DMS153 treated with DMSO at 0.1 percent for 48 hours (cell line): ENCODE measurements around the gene DMXL1.

ENCODE experiments used
- DNase-seq: peaks from one replicate; lab custom pipeline; 2025; ENCODE audit not compliant: unreplicated experiment; lab: John Stamatoyannopoulos, UW

DMXL1 gene

DNA sequence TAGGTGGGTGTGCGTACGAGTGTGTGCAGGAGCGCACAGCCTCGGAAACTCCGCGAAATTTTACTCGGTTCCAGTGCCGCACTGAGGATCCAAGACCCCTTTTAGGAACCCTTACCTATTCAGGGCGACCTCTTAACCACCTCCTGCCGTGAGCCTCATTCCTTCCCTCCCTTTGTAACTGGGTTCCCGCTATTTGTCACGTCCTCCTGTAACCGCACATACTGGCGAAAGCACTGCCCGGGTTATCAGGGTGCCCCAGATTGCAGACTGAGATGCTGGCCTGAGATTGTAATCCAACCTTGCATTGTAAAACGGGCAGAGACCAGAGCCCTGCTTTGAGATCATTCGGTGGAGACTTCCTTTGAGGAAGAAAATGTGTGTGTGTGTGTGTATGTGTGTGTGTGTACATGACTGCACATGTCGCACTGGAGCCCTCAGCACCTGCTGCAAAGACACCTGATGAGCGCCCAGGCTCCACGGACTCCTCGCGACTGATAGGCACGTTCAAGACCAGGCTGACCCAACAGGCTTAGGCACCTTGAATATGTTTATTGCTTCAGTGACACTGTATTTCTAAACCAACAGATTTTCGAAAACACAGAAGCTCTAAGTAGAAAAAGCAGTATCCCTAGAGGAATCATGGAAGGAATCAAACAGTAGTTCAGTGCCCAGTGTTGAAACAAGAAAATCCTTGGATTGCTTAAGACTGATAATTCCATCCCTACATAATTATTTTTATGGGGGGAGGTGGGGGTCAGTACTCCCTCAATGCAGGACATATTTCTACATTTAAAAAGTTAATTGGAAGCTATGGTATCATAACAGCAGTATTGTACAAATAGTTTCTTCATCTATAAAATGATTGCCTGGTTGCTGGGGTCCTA lies 198.4 kb downstream of the DMXL1 start:
- DNase-seq: no peak

DNA sequence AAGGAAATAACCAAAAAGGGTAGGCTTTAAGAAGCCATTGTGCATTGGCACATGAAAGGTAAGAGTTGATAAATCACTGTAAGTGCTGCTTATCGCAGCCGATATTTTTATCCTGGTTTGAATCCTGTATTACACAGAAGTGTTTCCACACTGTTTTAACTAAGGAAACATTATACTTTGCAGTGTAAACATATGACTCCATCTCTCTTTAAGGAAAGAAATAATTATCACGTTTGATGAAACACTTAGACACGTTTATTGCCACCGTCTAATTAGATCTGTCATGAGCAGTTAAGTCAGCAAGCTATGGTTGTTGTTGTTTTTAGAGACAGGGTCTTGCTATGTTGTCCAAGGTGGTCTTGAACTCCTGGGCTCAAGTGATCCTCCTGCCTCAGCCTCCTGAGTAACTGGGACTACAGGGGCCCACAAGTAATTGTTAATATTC lies 199.3 kb downstream of the DMXL1 start:
- DNase-seq: no peak

DNA sequence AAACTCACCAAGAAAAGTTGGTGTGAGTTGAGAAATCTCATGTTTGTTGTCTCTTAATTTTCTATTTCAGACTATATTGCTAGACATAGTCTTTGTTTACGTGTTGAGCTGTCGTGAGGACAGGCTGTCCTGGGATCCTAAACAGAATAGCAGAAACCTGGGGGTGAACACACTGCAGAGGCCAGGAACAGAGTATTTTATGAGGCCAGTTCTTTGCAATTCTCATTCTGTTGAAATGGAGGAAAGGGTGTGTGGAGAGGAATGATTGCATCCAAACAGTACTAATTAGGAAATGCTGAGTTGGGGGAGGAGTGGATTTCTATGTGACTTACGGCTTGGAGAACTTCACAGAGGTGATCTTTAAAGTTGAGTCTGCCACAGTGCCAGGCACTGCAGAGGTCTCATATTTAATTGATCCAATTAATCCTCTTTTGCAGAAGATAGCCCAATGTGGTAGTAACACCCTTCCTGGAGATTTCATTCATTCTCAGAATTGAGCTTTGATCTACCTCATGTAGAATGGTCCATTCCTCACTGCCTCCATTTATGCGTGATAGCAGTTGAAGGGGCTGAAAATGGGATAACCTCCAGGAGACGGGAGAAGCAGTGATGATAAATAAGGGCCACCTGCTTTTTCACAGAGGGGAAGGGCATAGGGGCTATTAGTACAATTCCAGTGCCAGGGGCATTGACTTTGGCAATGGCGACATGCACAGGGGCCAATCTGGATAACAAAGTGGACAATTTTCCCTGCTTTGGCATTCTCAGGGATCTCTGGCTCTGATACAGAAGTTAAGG lies 200.3 kb downstream of the DMXL1 start:
- DNase-seq: no peak

DNA sequence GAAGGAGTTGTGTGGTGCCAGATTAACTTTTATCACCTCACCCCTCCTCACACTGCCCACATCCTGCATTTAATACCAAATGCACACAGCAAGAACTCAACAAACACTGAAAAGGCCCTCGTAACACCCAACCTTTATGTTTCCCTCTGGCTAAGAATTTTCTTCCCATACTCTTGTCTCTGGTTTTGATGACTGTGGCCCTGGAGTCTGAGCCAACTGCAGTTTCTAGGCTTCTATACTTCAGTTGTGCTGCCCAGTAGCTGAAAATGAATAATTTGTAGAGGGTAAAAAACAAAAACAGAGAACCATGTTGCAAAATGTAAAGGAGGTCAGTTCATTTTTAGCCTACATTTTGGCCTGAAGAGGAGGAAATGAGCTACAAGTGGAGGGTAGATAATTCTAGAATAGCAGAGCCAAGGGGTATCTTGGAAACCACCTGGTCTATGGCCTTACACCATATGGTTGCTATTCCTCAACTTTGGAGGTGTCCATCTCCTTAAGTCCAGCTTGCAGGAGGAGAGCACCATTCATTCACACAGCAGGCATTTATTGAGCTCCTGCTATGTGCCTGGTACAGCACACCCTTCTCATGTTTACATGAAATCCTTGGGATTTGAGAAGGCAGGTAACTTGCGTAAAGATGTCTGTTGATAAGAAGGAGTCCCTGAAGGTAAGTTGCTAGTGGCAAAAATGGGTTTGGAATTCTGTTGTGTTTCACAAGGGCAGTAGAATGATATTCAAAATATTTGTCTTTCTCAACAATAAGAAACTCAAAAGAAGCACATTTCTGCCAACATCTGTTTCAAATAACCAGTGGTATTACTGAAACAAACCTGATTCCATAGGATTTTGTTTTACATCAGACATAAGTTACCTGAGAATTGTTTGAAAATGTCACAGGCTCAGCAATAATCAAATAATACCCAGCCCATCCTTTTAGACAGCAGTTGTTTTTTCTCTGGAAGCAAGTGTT lies 201.2 kb downstream of the DMXL1 start:
- no peak for DNase-seq

DNA sequence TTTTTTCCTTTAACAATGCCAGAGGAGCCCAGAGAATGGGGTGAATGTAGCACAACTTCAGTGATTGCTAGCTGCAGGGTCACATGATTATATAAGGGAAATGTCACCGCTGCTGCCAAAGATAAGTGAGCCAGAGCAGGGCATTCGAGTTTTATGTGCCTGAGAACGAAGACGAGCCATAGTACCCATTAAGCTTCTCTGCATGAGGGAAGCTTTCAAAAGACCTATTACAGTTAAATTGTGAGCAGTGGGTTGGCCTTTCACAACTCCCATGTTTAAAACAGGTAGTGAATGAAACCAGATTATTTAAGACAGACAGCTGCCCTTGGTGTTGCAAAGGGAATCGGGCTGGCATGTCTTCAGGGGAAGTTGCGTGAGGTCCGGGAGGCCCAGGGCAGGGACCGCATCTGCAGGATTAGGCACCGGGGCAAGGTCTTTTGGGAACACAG lies 202.5 kb downstream of the DMXL1 start:
- no peak for DNase-seq

DNA sequence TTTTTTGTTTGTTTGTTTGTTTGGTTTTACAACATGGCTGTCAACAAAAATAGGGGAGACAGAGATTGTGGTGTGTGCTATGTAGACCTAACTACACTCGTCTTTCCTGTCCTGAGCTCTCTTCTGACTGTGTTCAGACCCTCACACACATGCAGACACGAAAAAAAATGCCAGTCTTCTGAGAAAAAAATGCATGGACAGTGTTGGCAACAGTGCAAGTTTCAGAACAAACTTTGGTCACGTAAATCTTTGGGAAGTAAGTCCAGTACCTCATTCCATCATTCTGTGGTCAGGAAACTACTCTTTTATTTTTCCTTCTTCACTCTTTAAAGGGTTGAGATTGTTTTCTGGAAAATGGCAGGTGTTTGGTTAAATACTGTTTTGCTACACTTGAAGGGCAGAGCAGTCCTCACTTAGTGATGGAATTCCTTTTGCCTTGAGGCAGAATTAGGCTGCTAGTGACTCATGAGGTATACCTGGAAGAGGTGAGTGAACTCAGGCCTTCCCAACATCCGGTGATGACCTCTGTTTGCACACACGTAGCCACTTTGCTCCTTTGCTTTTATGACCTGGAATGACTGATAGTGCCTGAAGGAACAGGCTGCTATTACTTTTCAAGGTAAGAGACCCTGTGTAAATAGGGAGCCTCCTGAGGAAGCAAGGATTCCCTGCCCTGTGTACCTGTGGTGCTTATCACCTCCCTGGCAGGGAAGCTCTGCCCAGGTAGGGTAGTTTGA lies 203.3 kb downstream of the DMXL1 start:
- no peak for DNase-seq

DNA sequence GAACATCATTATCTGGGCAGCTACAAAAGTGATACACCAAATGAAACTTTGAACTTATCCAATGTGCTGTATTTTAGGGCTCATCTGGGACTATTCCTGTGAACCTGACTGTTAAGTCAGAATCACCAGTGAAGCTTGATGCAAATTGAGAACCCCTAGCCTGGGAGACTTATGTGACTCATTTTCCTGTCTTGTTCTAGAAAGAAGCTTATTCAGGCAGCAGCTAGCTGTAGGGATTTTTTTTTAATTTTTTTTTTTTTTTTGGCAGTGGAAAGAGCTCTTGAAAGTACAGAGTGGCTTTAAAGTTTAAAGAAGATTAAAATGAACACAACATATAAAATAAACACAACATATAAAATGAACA lies 203.9 kb downstream of the DMXL1 start:
- no peak for DNase-seq

DNA sequence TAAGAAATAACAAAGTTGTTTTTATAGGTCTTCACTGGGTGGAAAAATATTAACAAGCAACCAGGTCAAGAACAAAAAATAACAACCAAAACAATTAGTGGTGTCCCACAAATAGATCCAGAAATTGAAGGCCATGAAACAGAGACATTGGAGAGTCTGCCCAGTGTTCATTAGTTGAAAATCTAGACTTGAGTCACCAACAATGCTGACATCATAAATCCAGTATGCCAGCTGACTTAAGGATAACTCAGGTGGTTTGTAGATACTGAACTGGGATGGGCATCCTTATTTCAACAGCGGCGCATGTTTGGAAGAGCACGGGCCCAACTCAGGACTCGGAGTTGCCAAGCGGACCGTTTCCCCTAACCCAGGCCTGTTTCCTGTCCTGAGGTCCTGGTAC lies 204.3 kb downstream of the DMXL1 start:
- DNase-seq: no peak

DNA sequence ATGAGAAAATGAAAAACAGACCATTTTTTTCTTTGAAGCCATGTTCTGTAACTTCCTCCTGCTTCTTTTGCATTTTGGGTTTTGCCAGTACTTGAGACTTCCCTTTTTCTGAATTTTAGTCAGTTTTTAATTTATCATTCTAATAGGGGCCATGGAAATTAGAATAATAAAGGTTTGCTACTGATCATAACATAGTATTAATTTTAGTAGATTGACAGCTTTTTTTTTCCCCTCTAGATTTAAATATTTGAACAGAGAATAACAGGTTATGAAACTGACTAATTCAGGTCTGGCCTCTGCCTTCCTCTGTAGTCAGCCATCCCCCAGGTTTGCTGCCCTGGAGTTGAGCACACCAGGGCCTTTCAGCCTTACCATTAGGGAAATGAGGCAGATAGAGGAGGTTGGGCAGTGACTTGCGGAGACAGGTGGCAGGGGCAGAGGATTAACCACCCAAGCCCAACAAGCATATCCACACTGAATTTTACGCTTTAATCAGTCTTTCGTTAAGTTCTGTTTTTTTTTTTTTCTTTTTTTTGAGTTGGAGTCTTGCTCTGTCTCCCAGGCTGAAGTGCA lies 204.8 kb downstream of the DMXL1 start:
- no peak for DNase-seq

DNA sequence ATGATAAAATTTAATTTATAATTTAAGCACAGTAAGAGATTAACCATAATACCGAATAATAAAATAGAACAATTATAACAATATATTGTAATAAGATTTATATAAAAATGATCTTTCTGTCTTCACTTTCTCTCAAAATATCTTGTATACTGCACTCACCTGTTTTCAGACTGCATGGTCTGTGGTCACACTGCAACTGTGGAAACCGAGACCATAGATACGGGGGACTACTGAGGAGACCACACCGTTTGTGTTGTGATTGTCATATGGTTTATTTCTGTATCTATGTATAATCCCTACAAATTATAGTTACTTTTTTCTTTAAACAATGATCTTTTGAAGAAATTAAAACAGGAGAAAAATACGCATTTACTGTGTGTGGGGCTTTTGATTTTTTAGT lies 206.1 kb downstream of the DMXL1 start:
- DNase-seq: no peak

DNA sequence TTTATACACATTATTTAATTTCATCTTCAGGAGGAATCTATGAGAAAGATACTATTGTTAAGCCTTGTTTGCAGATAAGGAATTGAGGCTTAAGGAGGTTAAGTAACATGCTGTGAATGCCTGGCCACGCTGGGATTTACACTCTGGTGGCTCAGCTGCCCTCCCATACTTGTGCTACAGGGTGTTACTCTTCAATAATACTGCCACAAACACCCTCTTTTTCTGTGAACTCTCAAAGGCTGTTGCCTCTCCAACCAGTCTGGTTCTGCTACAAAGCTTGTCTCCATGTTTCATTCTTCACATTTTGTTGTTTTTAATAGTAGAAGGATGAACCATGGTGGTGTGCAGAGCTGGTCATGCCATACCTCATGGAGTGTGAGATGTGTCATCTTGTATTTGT lies 208.2 kb downstream of the DMXL1 start:
- DNase-seq: no peak

DNA sequence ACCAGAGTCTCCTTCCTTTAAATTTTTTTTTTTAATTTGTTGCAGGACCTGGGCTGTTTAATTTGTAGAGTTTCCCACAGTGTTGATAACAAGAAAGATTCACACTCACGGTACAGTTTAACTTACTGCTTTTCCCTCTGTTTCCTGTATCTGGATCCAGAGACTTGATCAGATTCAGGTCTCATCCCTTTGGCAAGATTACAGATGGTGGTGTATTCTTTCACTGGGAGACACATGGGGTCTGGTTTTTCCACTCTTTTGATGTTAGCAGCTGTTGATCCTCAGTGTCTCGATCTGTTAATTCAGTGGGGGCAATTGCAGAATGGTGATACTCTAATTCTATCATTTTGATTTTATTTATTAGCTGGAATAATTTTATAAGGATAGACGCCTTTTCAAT lies 209.5 kb downstream of the DMXL1 start:
- no peak for DNase-seq

DNA sequence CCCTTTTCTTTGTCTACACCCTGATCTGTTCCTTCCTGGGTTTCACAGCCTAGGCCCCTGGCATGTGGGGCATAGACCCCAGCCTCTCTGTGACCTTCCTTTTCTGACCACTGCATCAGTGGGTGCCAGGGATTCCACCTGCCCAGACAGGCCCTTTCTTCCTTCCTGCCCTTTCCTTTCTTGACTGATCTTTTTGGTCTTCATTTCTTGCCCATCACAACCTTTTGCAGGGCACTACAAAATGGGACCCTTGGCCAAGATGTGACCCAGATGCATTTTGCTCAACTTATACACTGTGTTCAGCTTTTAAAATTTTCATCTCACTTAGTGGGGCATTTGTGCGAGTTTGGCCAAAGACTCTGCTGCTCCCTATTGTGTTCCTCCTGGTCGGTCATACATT lies 211.7 kb downstream of the DMXL1 start:
- no peak for DNase-seq

DNA sequence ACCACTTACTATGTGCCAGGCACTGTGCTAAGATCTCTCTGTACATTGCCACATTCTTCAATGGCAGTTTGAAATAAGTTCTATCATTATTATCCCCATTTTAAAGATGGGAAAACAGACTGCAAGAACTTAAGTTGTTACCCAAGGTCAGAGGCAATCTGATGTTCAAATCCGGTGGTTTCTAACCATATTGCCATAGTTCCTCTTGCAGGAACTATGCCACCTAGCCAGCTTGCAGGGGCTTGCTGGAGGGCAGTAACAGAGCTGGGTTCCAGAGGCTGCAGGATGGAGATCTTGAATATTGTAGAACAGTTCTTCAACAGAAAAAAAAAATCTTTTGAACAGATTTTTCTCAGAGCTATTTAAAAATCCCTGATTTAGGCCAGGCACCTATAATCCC lies 213.1 kb downstream of the DMXL1 start:
- no peak for DNase-seq

DNA sequence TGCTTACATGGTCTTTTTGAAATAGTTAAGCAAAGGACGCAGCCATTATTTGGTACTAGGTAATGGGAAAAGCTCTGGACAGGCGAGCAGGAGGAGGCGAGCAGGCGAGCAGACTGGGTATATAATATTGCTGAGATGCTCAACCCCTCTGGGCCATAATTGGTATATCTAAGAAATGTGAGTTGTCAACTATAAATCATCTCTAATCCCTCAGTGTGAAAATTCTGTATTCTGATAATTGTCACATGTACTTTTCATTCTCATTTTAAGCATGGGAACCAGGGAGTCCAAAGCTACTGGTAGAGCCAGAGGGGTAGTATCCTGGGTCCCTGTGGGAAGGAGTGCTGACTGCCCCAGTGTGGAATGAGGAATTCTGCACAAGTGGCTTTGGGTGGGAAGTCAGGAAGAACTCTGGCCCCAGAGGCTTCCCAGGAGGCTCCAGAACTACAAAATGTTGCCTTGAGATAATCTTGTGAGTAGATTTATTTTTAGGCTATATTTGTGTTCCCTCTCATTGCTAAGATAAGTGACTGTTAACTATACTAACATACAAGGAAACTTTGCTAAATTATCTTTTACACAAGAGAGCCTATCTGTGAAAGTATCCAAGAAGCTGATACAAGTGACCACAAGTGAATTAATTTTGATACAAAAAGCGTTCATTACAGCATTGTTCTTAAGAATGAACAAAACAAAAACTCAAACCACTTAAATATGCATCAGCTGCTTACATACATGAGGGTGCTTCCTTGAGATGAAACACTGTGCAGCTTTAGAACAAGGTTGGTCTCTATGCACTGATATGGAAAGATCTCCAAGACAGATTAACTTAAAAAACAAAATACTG lies 214.4 kb downstream of the DMXL1 start:
- no peak for DNase-seq

DNA sequence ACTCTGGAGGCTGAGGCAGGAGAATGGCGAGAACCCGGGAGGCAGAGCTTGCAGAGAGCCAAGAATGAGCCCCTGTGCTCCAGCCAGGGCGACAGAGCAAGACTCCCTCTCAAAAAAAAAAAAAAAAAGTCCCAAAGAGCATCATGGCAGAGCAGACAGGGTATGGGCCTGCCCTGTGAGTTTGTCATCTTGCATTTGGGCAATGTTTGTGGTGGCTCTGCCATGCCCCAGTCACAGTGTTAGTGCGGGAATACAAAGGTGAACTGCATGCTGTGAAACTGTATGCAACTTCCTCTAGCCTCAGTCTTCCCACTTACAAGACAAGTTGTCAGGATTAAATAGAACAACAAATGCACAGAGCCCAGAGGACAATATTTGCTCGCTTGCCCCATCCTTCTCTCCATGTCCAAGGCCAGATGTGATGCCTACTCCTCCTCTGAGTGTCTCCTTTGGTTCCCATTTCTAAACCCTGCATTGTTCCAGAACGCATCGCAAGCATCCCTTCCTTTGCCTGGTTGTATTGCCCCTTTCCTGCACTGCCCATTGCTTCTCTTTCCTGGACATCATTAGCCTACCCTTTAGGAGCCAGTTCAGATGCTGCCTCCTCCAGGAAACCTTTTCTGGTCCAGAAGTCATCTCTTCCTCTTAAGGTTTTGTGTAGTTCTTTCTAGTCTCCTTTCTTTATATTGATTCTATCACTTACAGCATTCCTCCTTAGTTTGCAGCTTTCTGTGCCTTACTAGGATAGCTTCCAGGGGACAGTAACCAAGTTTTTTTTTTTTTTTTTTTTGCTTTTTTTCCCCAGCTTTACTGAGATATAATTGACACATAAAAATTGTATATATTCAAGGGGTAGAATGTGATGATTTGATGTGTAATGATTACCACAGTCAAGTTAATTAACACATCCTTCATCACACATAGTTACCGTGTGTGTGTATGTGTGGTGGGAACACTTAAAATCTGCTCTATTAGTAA lies 215.9 kb downstream of the DMXL1 start:
- no peak for DNase-seq

DNA sequence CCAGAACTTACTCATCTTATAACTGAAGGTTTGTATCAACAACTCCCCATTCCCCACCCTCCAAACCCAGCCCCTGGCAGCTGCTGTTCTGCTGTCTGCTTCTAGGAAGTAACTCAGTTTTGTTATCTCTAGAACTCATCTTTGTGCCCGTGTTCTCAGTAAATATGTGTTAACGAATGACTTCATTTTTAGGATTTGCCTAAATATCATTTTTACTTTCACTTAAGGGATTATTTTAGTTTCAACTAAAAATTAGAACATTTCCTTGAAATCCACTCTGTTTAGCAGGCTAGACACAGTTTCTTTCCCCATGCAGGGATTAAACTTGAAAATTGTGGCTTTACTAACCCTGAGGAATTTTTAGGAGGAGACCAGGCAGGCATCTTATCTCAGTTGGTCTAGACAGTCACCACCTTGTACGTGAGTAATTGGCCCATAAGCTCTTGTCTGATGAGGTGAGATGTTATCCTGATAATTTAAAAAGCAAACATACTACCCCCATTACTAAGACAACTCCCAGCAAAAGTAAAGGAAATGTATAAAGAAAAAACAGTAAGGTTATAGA lies 216.7 kb downstream of the DMXL1 start:
- no peak for DNase-seq
